ENCODE results near the gene NRF1.
"Not testable (repeated sequence)": the region's sequence is repeated elsewhere in the genome, so short reads cannot be mapped to it uniquely, and the experiment has no call there.

Gene NRF1

DNA sequence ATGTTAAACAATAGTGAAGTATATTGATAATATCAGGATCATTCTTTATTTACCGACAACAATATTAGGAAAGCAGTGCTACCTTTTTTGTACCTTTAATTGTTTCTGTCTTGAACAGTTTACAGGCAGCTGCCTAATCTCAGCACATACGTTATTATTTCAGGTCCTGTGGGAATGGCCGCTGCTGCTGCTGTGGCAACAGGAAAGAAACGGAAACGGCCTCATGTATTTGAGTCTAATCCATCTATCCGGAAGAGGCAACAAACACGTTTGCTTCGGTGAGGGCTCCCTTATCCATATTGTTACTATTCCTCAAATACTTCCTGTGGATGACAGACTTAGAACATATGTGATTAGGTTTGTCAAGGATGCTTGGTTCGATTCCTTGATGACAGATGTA, 59.7 kb downstream of the NRF1 start:
- no peak for DNase-seq (ENCODE audit: low read depth)
- no peak overlapping the region for H3K4me3 ChIP-seq (ENCODE audit: low read depth, low read length)

- DNase-seq (ENCODE audit: low read depth); H3K4me3 ChIP-seq (ENCODE audit: low read depth, low read length): not testable (repeated sequence)
Observed at GRCh38 chr7:129674475-129674874, 63.0 kb downstream of the NRF1 start.

- no peak for DNase-seq (ENCODE audit: low read depth)
- no peak overlapping the region for H3K4me3 ChIP-seq (ENCODE audit: low read depth, low read length)
Observed at GRCh38 chr7:129675521-129675920, 64.0 kb downstream of the NRF1 start.

- DNase-seq (ENCODE audit: low read depth), result no peak
- H3K4me3 ChIP-seq (ENCODE audit: low read depth, low read length), result no peak overlapping the region
Observed at GRCh38 chr7:129676017-129676897, 64.7 kb downstream of the NRF1 start.

GRCh38 chr7:129677796-129678195, 66.3 kb downstream of the NRF1 start:
- no peak overlapping the region for H3K4me3 ChIP-seq (ENCODE audit: low read depth, low read length)
- DNase-seq (ENCODE audit: low read depth), result no peak

- no peak overlapping the region for H3K4me3 ChIP-seq (ENCODE audit: low read depth, low read length)
- DNase-seq (ENCODE audit: low read depth), result no peak
Observed at GRCh38 chr7:129678606-129679005, 67.1 kb downstream of the NRF1 start.

DNA sequence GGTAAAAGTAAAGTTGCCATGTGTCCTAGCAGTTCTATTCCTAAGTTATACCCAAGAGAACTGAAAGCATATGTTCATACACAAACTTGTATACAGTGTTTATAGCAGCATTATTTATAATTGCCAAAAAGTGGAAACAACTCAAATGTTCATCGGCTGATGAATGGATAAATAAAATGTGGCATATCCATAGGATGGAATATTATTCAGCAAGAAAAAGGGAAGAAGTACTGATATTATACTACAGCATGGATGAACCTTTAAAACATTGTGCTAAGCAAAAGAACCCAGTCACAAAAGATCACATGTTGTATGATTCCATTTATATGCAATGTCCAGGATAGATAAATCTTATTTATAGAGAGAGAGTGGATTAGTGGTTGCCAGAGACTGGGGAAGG, 68.9 kb downstream of the NRF1 start:
- DNase-seq (ENCODE audit: low read depth), result no peak
- H3K4me3 ChIP-seq (ENCODE audit: low read depth, low read length), result no peak overlapping the region

GRCh38 chr7:129684777-129685176, 73.3 kb downstream of the NRF1 start:
- no peak overlapping the region for H3K4me3 ChIP-seq (ENCODE audit: low read depth, low read length)
- DNase-seq (ENCODE audit: low read depth), result no peak

DNA sequence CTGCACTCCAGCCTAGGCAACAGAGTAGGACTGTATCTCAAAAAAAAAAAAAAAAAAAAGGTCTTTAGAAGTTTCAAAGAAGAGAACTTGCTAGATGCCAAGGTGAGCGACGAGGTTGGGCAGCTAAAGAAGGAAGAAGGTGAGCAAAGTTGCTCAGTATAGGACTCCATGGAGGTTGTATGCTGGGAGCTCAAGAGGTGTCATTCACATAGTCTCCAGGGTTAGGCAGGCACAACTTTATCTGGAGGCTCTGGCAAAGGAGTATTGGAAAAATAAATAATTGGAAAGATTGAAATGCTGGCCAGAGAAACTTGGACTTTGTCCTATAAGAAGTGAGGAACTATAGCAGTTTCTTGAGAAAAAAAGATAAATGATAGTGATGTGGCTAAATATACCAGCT, 74.5 kb downstream of the NRF1 start:
- no peak for DNase-seq (ENCODE audit: low read depth)
- no peak overlapping the region for H3K4me3 ChIP-seq (ENCODE audit: low read depth, low read length)

- DNase-seq (ENCODE audit: low read depth), result no peak
- H3K4me3 ChIP-seq (ENCODE audit: low read depth, low read length), result no peak overlapping the region
Observed at GRCh38 chr7:129688503-129689222, 77.1 kb downstream of the NRF1 start.

DNA sequence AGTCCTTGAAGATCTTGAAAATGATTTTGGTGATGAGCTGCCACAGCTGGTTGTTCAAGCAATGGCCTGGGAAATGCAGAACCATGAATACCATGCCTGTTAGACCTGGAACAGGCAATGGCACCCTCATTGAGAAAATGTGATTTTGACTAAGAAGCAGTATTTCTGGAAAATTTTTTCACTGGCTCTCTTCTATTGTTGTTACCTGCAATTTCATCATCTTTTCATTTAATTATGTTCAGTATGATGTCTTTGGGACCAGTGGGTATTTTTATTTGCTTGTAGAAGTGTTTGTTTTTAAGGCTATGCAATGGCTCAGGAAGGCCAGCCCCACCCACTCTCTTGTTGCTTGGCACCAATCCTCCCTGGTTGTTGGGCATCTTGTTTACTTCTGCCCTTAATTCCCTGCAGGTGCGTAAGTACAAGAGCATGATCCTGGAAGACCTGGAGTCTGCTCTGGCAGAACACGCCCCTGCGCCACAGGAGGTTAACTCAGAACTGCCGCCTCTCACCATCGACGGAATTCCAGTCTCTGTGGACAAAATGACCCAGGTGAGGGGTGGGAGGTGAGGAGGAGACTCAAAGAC, 78.6 kb downstream of the NRF1 start:
- H3K4me3 ChIP-seq (ENCODE audit: low read depth, low read length), result no peak overlapping the region
- no peak for DNase-seq (ENCODE audit: low read depth)

GRCh38 chr7:129690701-129691100, 79.2 kb downstream of the NRF1 start:
- no peak overlapping the region for H3K4me3 ChIP-seq (ENCODE audit: low read depth, low read length)
- no peak for DNase-seq (ENCODE audit: low read depth)

DNA sequence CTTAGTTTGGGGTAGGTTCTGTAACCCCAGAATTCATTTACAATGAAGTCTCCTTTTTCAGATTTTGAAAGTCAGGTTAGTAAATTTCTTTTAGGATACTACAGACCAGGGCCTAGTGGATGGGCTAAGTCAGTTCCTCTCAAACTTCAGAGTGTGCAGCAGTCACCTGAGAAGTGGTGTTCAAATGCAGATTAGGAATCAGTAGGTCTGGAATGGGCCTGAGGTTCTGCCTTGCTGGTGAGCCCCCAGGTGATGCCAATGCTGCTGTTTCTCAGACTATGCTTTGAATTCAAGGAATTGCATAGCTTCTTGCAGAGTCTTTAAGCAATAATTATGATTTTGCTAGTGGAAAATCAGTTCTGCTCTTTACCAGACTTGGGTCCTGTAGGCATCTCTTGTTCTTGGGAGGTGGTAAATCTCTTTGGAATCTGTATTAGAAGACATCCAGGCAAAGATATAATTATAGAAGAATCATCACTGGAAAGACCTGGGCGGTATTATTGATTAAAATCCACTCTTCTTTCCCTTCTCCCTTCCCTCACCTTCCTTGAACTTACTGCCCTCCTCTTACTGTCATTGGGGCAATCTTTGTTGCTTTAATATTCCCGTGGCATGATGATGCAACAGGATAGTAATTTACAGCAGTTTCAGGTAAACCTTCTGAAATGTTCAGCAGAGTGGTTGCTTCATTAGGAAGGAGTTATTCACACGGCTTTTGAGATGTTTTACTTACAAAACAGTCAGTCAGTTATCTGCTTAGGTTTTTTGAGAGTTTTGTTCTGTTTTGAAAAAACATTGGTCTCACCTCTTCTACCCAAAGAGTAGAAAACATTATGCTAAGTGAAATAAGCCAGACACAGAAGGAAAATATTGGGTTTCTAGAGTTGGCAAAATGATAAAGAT, 87.2 kb downstream of the NRF1 start:
- H3K4me3 ChIP-seq (ENCODE audit: low read depth, low read length), result no peak overlapping the region
- DNase-seq (ENCODE audit: low read depth), result no peak

DNA sequence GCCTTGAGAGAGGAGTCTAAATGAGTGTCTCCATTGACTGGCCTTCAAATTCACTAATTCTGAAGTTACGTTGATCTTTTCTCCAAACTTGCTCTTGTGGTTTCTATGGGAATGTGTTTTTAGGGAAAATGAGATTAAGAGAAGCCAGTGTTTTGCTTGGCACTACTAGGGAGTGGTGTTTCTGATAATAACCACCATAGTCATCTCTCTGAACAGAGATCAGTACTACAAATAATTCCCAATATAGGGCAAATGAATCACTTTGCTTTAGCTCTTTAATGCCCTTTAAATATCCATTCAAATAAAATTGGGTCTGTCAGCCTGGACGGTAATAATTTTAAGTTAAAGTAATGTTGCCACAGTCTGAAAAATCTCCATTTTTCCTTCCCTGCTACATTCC, 90.8 kb downstream of the NRF1 start:
- no peak overlapping the region for H3K4me3 ChIP-seq (ENCODE audit: low read depth, low read length)
- DNase-seq (ENCODE audit: low read depth), result no peak

- H3K4me3 ChIP-seq (ENCODE audit: low read depth, low read length), result no peak overlapping the region
- DNase-seq (ENCODE audit: low read depth), result no peak
Observed at GRCh38 chr7:129702761-129703338, 91.3 kb downstream of the NRF1 start.

GRCh38 chr7:129703751-129704150, 92.2 kb downstream of the NRF1 start:
- no peak for DNase-seq (ENCODE audit: low read depth)
- no peak overlapping the region for H3K4me3 ChIP-seq (ENCODE audit: low read depth, low read length)

DNA sequence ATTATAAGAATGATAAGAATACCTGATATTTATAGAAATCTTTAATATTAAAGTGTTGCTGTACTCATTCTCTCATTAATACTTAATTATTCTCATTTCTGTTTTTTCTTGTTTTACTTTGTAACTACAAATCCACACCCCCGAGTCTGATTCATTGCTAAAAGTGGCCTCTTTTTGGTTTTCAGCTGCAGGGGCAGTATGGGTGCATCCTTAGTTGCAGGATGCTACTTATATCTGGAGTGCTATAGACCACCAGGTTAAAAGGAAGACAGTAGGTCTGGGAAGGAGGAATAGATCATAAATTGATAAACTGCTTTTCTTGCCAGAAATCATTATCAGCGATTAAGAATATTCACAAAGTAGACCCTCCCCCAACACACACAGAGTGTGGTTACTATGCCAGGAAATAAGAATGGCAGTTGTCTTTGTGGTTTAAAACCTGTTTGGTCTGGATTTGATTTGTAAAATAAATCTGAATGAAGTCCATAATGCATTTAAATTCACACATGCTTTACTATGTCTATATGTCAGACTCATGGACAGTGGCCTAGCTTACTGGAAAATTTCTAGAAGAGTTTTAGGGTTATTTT, 96.5 kb downstream of the NRF1 start:
- no peak for DNase-seq (ENCODE audit: low read depth)
- no peak overlapping the region for H3K4me3 ChIP-seq (ENCODE audit: low read depth, low read length)

DNA sequence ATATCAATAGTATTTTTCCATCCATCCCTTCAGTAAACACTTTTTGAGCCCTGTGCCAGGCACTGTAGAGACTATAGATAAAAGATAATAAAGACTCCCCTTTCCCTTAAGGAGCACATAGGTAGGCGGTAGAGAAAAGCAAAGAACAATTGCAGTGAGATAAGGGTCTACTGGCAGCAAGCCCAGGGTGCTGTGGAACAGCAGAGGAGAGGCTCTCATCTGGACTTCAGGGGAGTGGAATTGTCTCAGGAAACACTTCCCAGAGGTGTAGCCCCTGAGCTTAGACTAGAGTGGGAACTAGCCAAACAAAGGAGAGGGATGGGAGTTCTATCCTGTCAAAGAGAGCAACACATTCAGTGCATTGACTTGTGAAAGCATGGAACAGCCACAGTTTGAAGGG, 102.0 kb downstream of the NRF1 start:
- H3K4me3 ChIP-seq (ENCODE audit: low read depth, low read length), result no peak overlapping the region
- no peak for DNase-seq (ENCODE audit: low read depth)

- no peak for DNase-seq (ENCODE audit: low read depth)
- H3K4me3 ChIP-seq (ENCODE audit: low read depth, low read length), result no peak overlapping the region
Observed at GRCh38 chr7:129714514-129715063, 103.1 kb downstream of the NRF1 start.
